Measurements from ENCODE around the gene CACNB1.

Gene CACNB1

DNA sequence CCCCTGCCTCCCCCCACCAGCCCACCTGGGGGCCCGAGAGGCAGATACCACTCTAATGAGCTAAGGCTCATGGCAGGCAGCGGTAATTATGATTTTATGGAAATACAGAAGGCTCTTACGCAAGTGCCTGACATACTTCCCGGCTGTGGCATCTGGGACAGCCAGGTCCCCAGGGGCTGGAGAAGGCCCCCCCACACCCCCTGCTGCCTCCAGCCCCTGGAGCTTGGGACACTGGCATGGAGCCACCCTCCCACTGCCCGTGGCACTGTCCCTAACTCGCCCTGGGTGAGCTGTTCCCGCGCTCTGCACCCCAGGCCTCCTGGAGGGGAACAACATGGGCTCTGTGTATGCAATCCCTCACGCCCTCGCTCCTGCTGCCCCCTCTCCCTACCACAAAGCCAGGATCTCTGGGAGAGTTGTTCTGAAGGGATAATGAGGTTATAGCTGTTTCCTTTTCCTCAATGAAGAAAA lies 33.7 kb upstream of the CACNB1 start (continued):
- TF ChIP-seq, protein P1, sequence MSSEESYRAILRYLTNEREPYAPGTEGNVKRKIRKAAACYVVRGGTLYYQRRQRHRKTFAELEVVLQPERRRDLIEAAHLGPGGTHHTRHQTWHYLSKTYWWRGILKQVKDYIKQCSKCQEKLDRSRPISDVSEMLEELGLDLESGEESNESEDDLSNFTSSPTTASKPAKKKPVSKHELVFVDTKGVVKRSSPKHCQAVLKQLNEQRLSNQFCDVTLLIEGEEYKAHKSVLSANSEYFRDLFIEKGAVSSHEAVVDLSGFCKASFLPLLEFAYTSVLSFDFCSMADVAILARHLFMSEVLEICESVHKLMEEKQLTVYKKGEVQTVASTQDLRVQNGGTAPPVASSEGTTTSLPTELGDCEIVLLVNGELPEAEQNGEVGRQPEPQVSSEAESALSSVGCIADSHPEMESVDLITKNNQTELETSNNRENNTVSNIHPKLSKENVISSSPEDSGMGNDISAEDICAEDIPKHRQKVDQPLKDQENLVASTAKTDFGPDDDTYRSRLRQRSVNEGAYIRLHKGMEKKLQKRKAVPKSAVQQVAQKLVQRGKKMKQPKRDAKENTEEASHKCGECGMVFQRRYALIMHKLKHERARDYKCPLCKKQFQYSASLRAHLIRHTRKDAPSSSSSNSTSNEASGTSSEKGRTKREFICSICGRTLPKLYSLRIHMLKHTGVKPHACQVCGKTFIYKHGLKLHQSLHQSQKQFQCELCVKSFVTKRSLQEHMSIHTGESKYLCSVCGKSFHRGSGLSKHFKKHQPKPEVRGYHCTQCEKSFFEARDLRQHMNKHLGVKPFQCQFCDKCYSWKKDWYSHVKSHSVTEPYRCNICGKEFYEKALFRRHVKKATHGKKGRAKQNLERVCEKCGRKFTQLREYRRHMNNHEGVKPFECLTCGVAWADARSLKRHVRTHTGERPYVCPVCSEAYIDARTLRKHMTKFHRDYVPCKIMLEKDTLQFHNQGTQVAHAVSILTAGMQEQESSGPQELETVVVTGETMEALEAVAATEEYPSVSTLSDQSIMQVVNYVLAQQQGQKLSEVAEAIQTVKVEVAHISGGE (tag by site-specific recombination; conservative IDR thresholded peaks at IDR 0.05; ENCODE audit: low read depth): no peak
- no peak for TF ChIP-seq ZNF221 (tag by site-specific recombination; IDR thresholded peaks at IDR 0.05; ENCODE audit: borderline replicate concordance)
- TF ChIP-seq, protein P2, sequence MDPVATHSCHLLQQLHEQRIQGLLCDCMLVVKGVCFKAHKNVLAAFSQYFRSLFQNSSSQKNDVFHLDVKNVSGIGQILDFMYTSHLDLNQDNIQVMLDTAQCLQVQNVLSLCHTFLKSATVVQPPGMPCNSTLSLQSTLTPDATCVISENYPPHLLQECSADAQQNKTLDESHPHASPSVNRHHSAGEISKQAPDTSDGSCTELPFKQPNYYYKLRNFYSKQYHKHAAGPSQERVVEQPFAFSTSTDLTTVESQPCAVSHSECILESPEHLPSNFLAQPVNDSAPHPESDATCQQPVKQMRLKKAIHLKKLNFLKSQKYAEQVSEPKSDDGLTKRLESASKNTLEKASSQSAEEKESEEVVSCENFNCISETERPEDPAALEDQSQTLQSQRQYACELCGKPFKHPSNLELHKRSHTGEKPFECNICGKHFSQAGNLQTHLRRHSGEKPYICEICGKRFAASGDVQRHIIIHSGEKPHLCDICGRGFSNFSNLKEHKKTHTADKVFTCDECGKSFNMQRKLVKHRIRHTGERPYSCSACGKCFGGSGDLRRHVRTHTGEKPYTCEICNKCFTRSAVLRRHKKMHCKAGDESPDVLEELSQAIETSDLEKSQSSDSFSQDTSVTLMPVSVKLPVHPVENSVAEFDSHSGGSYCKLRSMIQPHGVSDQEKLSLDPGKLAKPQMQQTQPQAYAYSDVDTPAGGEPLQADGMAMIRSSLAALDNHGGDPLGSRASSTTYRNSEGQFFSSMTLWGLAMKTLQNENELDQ (tag by site-specific recombination; IDR thresholded peaks at IDR 0.05; ENCODE audit: low read depth): no peak
- TF ChIP-seq, protein P3, sequence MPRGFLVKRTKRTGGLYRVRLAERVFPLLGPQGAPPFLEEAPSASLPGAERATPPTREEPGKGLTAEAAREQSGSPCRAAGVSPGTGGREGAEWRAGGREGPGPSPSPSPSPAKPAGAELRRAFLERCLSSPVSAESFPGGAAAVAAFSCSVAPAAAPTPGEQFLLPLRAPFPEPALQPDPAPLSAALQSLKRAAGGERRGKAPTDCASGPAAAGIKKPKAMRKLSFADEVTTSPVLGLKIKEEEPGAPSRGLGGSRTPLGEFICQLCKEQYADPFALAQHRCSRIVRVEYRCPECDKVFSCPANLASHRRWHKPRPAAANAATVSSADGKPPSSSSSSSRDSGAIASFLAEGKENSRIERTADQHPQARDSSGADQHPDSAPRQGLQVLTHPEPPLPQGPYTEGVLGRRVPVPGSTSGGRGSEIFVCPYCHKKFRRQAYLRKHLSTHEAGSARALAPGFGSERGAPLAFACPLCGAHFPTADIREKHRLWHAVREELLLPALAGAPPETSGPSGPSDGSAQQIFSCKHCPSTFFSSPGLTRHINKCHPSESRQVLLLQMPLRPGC (tag by site-specific recombination; IDR thresholded peaks at IDR 0.05): no peak
- no peak for TF ChIP-seq ZNF211 (tag by site-specific recombination; IDR thresholded peaks at IDR 0.05; ENCODE audit: low read depth)
- no peak for TF ChIP-seq ZNF19 (tag by site-specific recombination; IDR thresholded peaks at IDR 0.05; ENCODE audit: low read depth)
- TF ChIP-seq, protein P4, sequence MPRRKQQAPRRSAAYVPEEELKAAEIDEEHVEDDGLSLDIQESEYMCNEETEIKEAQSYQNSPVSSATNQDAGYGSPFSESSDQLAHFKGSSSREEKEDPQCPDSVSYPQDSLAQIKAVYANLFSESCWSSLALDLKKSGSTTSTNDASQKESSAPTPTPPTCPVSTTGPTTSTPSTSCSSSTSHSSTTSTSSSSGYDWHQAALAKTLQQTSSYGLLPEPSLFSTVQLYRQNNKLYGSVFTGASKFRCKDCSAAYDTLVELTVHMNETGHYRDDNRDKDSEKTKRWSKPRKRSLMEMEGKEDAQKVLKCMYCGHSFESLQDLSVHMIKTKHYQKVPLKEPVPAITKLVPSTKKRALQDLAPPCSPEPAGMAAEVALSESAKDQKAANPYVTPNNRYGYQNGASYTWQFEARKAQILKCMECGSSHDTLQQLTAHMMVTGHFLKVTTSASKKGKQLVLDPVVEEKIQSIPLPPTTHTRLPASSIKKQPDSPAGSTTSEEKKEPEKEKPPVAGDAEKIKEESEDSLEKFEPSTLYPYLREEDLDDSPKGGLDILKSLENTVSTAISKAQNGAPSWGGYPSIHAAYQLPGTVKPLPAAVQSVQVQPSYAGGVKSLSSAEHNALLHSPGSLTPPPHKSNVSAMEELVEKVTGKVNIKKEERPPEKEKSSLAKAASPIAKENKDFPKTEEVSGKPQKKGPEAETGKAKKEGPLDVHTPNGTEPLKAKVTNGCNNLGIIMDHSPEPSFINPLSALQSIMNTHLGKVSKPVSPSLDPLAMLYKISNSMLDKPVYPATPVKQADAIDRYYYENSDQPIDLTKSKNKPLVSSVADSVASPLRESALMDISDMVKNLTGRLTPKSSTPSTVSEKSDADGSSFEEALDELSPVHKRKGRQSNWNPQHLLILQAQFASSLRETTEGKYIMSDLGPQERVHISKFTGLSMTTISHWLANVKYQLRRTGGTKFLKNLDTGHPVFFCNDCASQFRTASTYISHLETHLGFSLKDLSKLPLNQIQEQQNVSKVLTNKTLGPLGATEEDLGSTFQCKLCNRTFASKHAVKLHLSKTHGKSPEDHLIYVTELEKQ (tag by site-specific recombination; IDR thresholded peaks at IDR 0.05; ENCODE audit: borderline replicate concordance): no peak
- TF ChIP-seq SP3 (tag by site-specific recombination; IDR thresholded peaks at IDR 0.05): no peak
- TF ChIP-seq, protein P5, sequence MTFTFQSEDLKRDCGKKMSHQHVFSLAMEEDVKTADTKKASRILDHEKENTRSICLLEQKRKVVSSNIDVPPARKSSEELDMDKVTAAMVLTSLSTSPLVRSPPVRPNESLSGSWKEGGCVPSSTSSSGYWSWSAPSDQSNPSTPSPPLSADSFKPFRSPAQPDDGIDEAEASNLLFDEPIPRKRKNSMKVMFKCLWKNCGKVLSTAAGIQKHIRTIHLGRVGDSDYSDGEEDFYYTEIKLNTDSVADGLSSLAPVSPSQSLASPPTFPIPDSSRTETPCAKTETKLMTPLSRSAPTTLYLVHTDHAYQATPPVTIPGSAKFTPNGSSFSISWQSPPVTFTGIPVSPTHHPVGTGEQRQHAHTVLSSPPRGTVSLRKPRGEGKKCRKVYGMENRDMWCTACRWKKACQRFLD (tag by site-specific recombination; IDR thresholded peaks at IDR 0.05): no peak
- no peak for TF ChIP-seq YY2 (tag by site-specific recombination; IDR thresholded peaks at IDR 0.05)
- no peak for TF ChIP-seq ZNF311 (tag by site-specific recombination; IDR thresholded peaks at IDR 0.05; ENCODE audit: borderline replicate concordance)
- TF ChIP-seq, protein P6, sequence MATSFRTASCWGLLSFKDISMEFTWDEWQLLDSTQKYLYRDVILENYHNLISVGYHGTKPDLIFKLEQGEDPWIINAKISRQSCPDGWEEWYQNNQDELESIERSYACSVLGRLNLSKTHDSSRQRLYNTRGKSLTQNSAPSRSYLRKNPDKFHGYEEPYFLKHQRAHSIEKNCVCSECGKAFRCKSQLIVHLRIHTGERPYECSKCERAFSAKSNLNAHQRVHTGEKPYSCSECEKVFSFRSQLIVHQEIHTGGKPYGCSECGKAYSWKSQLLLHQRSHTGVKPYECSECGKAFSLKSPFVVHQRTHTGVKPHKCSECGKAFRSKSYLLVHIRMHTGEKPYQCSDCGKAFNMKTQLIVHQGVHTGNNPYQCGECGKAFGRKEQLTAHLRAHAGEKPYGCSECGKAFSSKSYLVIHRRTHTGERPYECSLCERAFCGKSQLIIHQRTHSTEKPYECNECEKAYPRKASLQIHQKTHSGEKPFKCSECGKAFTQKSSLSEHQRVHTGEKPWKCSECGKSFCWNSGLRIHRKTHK (tag by site-specific recombination; IDR thresholded peaks at IDR 0.05): no peak
- TF ChIP-seq, protein P7, sequence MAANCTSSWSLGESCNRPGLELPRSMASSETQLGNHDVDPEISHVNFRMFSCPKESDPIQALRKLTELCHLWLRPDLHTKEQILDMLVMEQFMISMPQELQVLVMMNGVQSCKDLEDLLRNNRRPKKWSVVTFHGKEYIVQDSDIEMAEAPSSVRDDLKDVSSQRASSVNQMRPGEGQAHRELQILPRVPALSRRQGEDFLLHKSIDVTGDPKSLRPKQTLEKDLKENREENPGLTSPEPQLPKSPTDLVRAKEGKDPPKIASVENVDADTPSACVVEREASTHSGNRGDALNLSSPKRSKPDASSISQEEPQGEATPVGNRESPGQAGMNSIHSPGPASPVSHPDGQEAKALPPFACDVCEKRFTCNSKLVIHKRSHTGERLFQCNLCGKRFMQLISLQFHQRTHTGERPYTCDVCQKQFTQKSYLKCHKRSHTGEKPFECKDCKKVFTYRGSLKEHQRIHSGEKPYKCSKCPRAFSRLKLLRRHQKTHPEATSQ (tag by site-specific recombination; IDR thresholded peaks at IDR 0.05): no peak
- no peak for TF ChIP-seq PRDM1 (tag by site-specific recombination; IDR thresholded peaks at IDR 0.05)
- peak; percentile 85 for TF ChIP-seq GLIS2 (tag by site-specific recombination; IDR thresholded peaks at IDR 0.05)
- no peak for TF ChIP-seq ZNF785 (tag by site-specific recombination; IDR thresholded peaks at IDR 0.05)
- no peak for TF ChIP-seq ZNF23 (tag by site-specific recombination; IDR thresholded peaks at IDR 0.05; ENCODE audit: borderline replicate concordance)
- TF ChIP-seq ZNF792 (tag by site-specific recombination; IDR thresholded peaks at IDR 0.05): no peak
- no peak for TF ChIP-seq GLI4 (tag by site-specific recombination; IDR thresholded peaks at IDR 0.05)
- TF ChIP-seq ZNF335 (tag by site-specific recombination; conservative IDR thresholded peaks at IDR 0.05): peak; percentile 38; the same call in 1 of the 2 replicates
- TF ChIP-seq ZNF423 (tag by site-specific recombination; IDR thresholded peaks at IDR 0.05): peak; percentile 86
- TF ChIP-seq, protein P8, sequence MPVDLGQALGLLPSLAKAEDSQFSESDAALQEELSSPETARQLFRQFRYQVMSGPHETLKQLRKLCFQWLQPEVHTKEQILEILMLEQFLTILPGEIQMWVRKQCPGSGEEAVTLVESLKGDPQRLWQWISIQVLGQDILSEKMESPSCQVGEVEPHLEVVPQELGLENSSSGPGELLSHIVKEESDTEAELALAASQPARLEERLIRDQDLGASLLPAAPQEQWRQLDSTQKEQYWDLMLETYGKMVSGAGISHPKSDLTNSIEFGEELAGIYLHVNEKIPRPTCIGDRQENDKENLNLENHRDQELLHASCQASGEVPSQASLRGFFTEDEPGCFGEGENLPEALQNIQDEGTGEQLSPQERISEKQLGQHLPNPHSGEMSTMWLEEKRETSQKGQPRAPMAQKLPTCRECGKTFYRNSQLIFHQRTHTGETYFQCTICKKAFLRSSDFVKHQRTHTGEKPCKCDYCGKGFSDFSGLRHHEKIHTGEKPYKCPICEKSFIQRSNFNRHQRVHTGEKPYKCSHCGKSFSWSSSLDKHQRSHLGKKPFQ (tag by site-specific recombination; IDR thresholded peaks at IDR 0.05): no peak
- no peak for TF ChIP-seq MEIS1 (CRISPR knock-in tag; IDR thresholded peaks at IDR 0.05; ENCODE audit: borderline replicate concordance)

Measured in HEK293 (cell line).